GM12878 (cell line): Measurements from ENCODE around the gene ARRB2. TPM values are rescaled to one million over a fixed set of nuclear protein-coding genes. Genes with fewer than 3 reads are reported as not detected.

ENCODE experiments used
- ATAC-seq: fragments of 200-7000 bp; cut with Tn5 transposase; 3 replicates; pipeline ENCODE4 v1.9.1; 2020; ENCODE audit warnings: mild to moderate bottlenecking, moderate library complexity
- BruUV-seq: library from RNA; stranded (reverse); fragments of 400-500 nt; replicated peaks from 2 replicates; lab custom pipeline; 2021; lab: Mats Ljungman, UMichigan
- CTCF ChIA-PET: fragments of 300-600 bp; sonication (Branson Sonifier 250); formaldehyde crosslinking; extraction: SDS; loops from one replicate; lab custom pipeline; 2021; ENCODE audit warnings: inconsistent platforms; lab: Yijun Ruan, JAX
- POLR2A ChIA-PET: fragments of 350-600 bp; formaldehyde crosslinking; extraction: SDS; loops from one replicate; lab custom pipeline; 2021; ENCODE audit warnings: inconsistent platforms; lab: Charles Lee
- RAD21 ChIA-PET: fragments of 300-600 bp; sonication (Branson Sonifier 250); formaldehyde crosslinking; loops from one replicate; lab custom pipeline; 2023; ENCODE audit warnings: antibody characterized with exemption; ENCODE audit not compliant: unreplicated experiment; lab: Charles Lee
- SMC1A ChIA-PET: fragments of 300-600 bp; sonication (Branson Sonifier 250); formaldehyde crosslinking; loops from one replicate; lab custom pipeline; 2023; ENCODE audit not compliant: unreplicated experiment, uncharacterized antibody; lab: Charles Lee
- DNase-seq: peaks from one replicate; pipeline ENCODE4 v3.0.0-alpha.2; 2011; ENCODE audit warnings: low read depth, low spot score
- FAIRE-seq: peaks from 3 replicates; lab custom pipeline; 2011; peaks lifted over from hg19 to GRCh38; lab: Jason Lieb, UNC
- H2AFZ ChIP-seq: 2 replicates; pipeline ENCODE4 v1.6.0; 2011; ENCODE audit warnings: low read depth, low read length, control low read depth; ENCODE audit not compliant: control insufficient read depth
- H3K27ac ChIP-seq: 2 replicates; pipeline ENCODE4 v1.5.1; 2011; ENCODE audit warnings: control low read depth; ENCODE audit not compliant: control insufficient read depth, insufficient read depth
- H3K27me3 ChIP-seq, 2 experiments: replicated peaks in 1 of 2; 2 replicates each; pipeline versions ENCODE4 v1.6.0 to v1.6.1; 2011; ENCODE audit warnings: low read length in 1 of 2; ENCODE audit not compliant: control insufficient read depth in 2 of 2, insufficient read depth in 2 of 2
- H3K36me3 ChIP-seq, 2 experiments: 2 replicates each; pipeline ENCODE4 v1.5.1; 2011; ENCODE audit warnings: low read length in 1 of 2; ENCODE audit not compliant: control insufficient read depth in 2 of 2, insufficient read depth in 2 of 2
- H3K4me1 ChIP-seq: 2 replicates; pipeline ENCODE4 v1.6.1; 2011; ENCODE audit warnings: mild to moderate bottlenecking, low read length, moderate library complexity, mixed read lengths; ENCODE audit not compliant: control insufficient read depth, insufficient read depth
- H3K4me2 ChIP-seq: 2 replicates; pipeline ENCODE4 v1.6.0; 2011; ENCODE audit warnings: control low read depth; ENCODE audit not compliant: control insufficient read depth, insufficient read depth
- H3K4me3 ChIP-seq: fragments of 200-600 bp; sonication (generic); 2 replicates; pipeline ENCODE4 v1.5.1; 2016
- H3K79me2 ChIP-seq: 2 replicates; pipeline ENCODE4 v1.6.0; 2011; ENCODE audit warnings: low read length; ENCODE audit not compliant: control insufficient read depth, insufficient read depth
- H3K9ac ChIP-seq: 2 replicates; pipeline ENCODE4 v1.8.0; 2011; ENCODE audit warnings: low read length, control low read depth, mixed read lengths; ENCODE audit not compliant: control insufficient read depth, insufficient read depth
- H3K9me3 ChIP-seq: replicated peaks from 3 replicates; pipeline ENCODE4 v1.5.1; 2011; ENCODE audit warnings: mild to moderate bottlenecking, low read length; ENCODE audit not compliant: control insufficient read depth, insufficient read depth
- H4K20me1 ChIP-seq: 2 replicates; pipeline ENCODE4 v1.6.0; 2011; ENCODE audit not compliant: control insufficient read depth, insufficient read depth
- EGR1 ChIP-seq, 2 experiments: IDR thresholded peaks; 1 replicate in 1 of 2; 2 replicates in 1 of 2; pipeline ENCODE4 v1.6.1; 2011 to 2012; ENCODE audit warnings: low read depth in 2 of 2, low read length in 2 of 2, borderline replicate concordance in 1 of 2, mild to moderate bottlenecking in 1 of 2, moderate library complexity in 1 of 2
- FOXK2 ChIP-seq: fragments of 450-650 bp; IDR thresholded peaks from 2 replicates; pipeline ENCODE4 v1.6.1; 2017; ENCODE audit warnings: mild to moderate bottlenecking, moderate library complexity
- RFX5 ChIP-seq: IDR thresholded peaks from 2 replicates; pipeline ENCODE4 v1.6.1; 2011; ENCODE audit warnings: low read depth, low read length, improper control_type of control experiment
- SMARCA5 ChIP-seq: fragments of 450-650 bp; IDR thresholded peaks from 2 replicates; pipeline ENCODE4 v1.6.1; 2017; ENCODE audit warnings: mild to moderate bottlenecking
- WGBS: methylation state at CpG from one replicate; pipeline ENCODE4 v1.1.6; 2016; ENCODE audit warnings: low lambda C conversion rate; ENCODE audit not compliant: insufficient replicate concordance, insufficient coverage; ENCODE audit errors: missing lambda C conversion rate; 5-methylcytosine and 5-hydroxymethylcytosine counted together
- in situ Hi-C: fragments of 300-500 bp; cut with MboI; formaldehyde crosslinking; loops from 9 replicates; pipeline ENCODE4 v1.14.3; 2018; ENCODE audit warnings: mixed read lengths
- intact Hi-C: fragments of 100-400 bp; cut with micrococcal nuclease; formaldehyde crosslinking; loops from one replicate; pipeline ENCODE4 v1.14.2; 2022; ENCODE audit not compliant: unreplicated experiment
- polyA plus RNA-seq, 11 experiments: library from polyadenylated mRNA; depleted of rRNA in 4 of 11; unstranded in 6 of 11; stranded (reverse) in 5 of 11; fragments of >200 nt; fragmentation: Nextera tagmentation in 4 of 11; fragmentation: Illumina TruSeq in 1 of 11; extraction: Ambion mirVana in 4 of 11; extraction: Trizol in 1 of 11; gene quantifications; 1 replicate in 1 of 11; 2 replicates in 10 of 11; pipeline versions ENCODE4 v1.2.1 to v1.2.3, GENCODE V29; 2011 to 2016; ENCODE audit warnings: inconsistent platforms in 2 of 11, missing spikeins in 2 of 11, low read depth in 1 of 11
- total RNA-seq, 4 experiments: library from RNA; depleted of rRNA in 3 of 4; stranded (reverse); fragments of >200 nt in 3 of 4; fragmentation: Illumina TruSeq in 1 of 4; extraction: Trizol in 1 of 4; gene quantifications; 2 replicates each; pipeline versions ENCODE4 v1.2.1 to v1.2.3, GENCODE V29; 2013 to 2021

ARRB2 gene
- total and polyA plus RNA-seq, 10 of the 15 experiments (the other 5 are each of a cell fraction or from before 2014, with no cell fraction given): 6.5 to 75.2 (median 43.1) TPM

GRCh38 chr17:4734857-4735475 is 24.5 kb downstream of the ARRB2 start:
- ChIA-PET SMC1A (interaction anchor here (1.6 kb wide), 1 partner anchor 55 kb away, joined by 4 read pairs; no protein-coding TSS in a partner anchor), POLR2A (no interaction called here), CTCF (interaction anchor here (1.8 to 3.0 kb wide), 2 partner anchors 55 kb away, joined by 10 to 16 read pairs; partner anchors contain the start of gene GLTPD2), RAD21 (no interaction called here)
- no peak overlapping the region for H2AFZ ChIP-seq
- BruUV-seq: no TSS peak
- peaks cover 4% of the 10 kb centered on the region for H3K79me2 ChIP-seq
- WGBS: 69% methylated on average over 8 of the region's 8 CpGs
- DNase-seq (no peak), FAIRE-seq (no peak), ATAC-seq (no peak)
- H3K27me3 ChIP-seq: peaks cover 7 to 9% of the 10 kb centered on the region in 2 experiments; a peak in 3 of 4 replicates
- H3K4me1 ChIP-seq: peaks cover 22% of the 10 kb centered on the region
- no peaks in the 10 kb centered on the region for H4K20me1 ChIP-seq
- H3K36me3 ChIP-seq: no peaks in the 10 kb centered on the region
- TF ChIP-seq SMARCA5: no peak
- no peak for TF ChIP-seq RFX5
- no peak overlapping the region for H3K9ac ChIP-seq
- in situ Hi-C loops (no loop called here), intact Hi-C loops (loop anchor here (5.0 to 10.0 kb wide), 2 partner anchors 50 to 167 kb away; partner anchors contain the start of genes CHRNE, GLTPD2 and VMO1)
- H3K9me3 ChIP-seq: no peaks in the 10 kb centered on the region
- no peak overlapping the region for H3K27ac ChIP-seq
- no peak overlapping the region for H3K4me3 ChIP-seq
- no peak overlapping the region for H3K4me2 ChIP-seq

- H2AFZ ChIP-seq: no peak overlapping the region
- TF ChIP-seq FOXK2 (no peak), EGR1 (IDR thresholded peaks at IDR 0.05; ENCODE audit: borderline replicate concordance in 1 of 2, low read depth in 2 of 2, low read length in 2 of 2) (no peak)
- no peaks in the 10 kb centered on the region for H3K9me3 ChIP-seq
- H3K9ac ChIP-seq: no peak overlapping the region
- ChIA-PET RAD21 (interaction anchor here (0.7 kb wide), 1 partner anchor 147 kb away, joined by 3 read pairs; no protein-coding TSS in a partner anchor), CTCF (interaction anchor here (1.0 to 1.8 kb wide), 2 partner anchors 26 to 54 kb away, joined by 3 to 10 read pairs; partner anchors contain the start of genes ARRB2 and GLTPD2), POLR2A (interaction anchor here (0.6 kb wide), 1 partner anchor 198 kb away, joined by 3 read pairs; no protein-coding TSS in a partner anchor), SMC1A (interaction anchor here (0.7 to 1.6 kb wide), 5 partner anchors 12 to 54 kb away, joined by 3 to 4 read pairs (median 3); no protein-coding TSS in a partner anchor)
- DNase-seq (no peak), ATAC-seq (no peak), FAIRE-seq (no peak)
- no peak overlapping the region for H3K4me2 ChIP-seq
- peaks cover 17% of the 10 kb centered on the region for H3K4me1 ChIP-seq
- no peak overlapping the region for H3K4me3 ChIP-seq
- H3K27ac ChIP-seq: no peak overlapping the region
- intact Hi-C loops: loop anchor here (10.0 kb wide), 1 partner anchor 49 kb away; the partner anchor contains the start of genes GLTPD2 and VMO1
- WGBS: 41% methylated on average over 8 of the region's 9 CpGs
- no peaks in the 10 kb centered on the region for H4K20me1 ChIP-seq
- peaks cover 10% of the 10 kb centered on the region in 2 experiments for H3K27me3 ChIP-seq
- H3K36me3 ChIP-seq: no peaks in the 10 kb centered on the region
- in situ Hi-C loops: no loop called here
- BruUV-seq: no TSS peak
- H3K79me2 ChIP-seq: peaks cover 2% of the 10 kb centered on the region
Measured at GRCh38 chr17:4735876-4736651, 25.6 kb downstream of the ARRB2 start.
